ENCODE results near the gene RNF20.
"Not testable (repeated sequence)": the region's sequence is repeated elsewhere in the genome, so short reads cannot be mapped to it uniquely, and the experiment has no call there.

Gene RNF20

GRCh38 chr9:101536351-101536750 lies 2.7 kb downstream of the RNF20 start:
- H3K4me3 ChIP-seq (ENCODE audit: low read depth, low read length) = no peak overlapping the region

- H3K4me3 ChIP-seq (ENCODE audit: low read depth, low read length) = no peak overlapping the region
Measured at GRCh38 chr9:101536938-101537337, 3.3 kb downstream of the RNF20 start.

GRCh38 chr9:101540069-101540468 lies 6.4 kb downstream of the RNF20 start:
- H3K4me3 ChIP-seq (ENCODE audit: low read depth, low read length) = no peak overlapping the region

- no peak overlapping the region for H3K4me3 ChIP-seq (ENCODE audit: low read depth, low read length)
Measured at GRCh38 chr9:101543098-101543735, 9.6 kb downstream of the RNF20 start.

- not testable (repeated sequence) for H3K4me3 ChIP-seq (ENCODE audit: low read depth, low read length)
Measured at GRCh38 chr9:101549472-101550098, 15.9 kb downstream of the RNF20 start.

- H3K4me3 ChIP-seq (ENCODE audit: low read depth, low read length) = no peak overlapping the region
Measured at GRCh38 chr9:101561740-101562139, 28.1 kb downstream of the RNF20 start.

GRCh38 chr9:101562966-101563365 lies 29.3 kb downstream of the RNF20 start:
- no peak overlapping the region for H3K4me3 ChIP-seq (ENCODE audit: low read depth, low read length)

- H3K4me3 ChIP-seq (ENCODE audit: low read depth, low read length) = no peak overlapping the region
Measured at GRCh38 chr9:101564252-101564651, 30.6 kb downstream of the RNF20 start.

GRCh38 chr9:101566904-101567724 lies 33.5 kb downstream of the RNF20 start:
- H3K4me3 ChIP-seq (ENCODE audit: low read depth, low read length) = no peak overlapping the region

- H3K4me3 ChIP-seq (ENCODE audit: low read depth, low read length) = no peak overlapping the region
Measured at GRCh38 chr9:101567725-101568350, 34.2 kb downstream of the RNF20 start.

GRCh38 chr9:101569741-101570501 lies 36.3 kb downstream of the RNF20 start:
- no peak overlapping the region for H3K4me3 ChIP-seq (ENCODE audit: low read depth, low read length)

- no peak overlapping the region for H3K4me3 ChIP-seq (ENCODE audit: low read depth, low read length)
Measured at GRCh38 chr9:101571114-101571513, 37.5 kb downstream of the RNF20 start.

GRCh38 chr9:101572316-101572715 lies 38.7 kb downstream of the RNF20 start:
- H3K4me3 ChIP-seq (ENCODE audit: low read depth, low read length) = no peak overlapping the region

- no peak overlapping the region for H3K4me3 ChIP-seq (ENCODE audit: low read depth, low read length)
Measured at GRCh38 chr9:101574731-101575333, 41.2 kb downstream of the RNF20 start.

GRCh38 chr9:101578378-101578777 lies 44.7 kb downstream of the RNF20 start:
- H3K4me3 ChIP-seq (ENCODE audit: low read depth, low read length) = no peak overlapping the region

- H3K4me3 ChIP-seq (ENCODE audit: low read depth, low read length) = no peak overlapping the region
Measured at GRCh38 chr9:101579711-101580545, 46.3 kb downstream of the RNF20 start.

GRCh38 chr9:101582553-101582952 lies 48.9 kb downstream of the RNF20 start:
- no peak overlapping the region for H3K4me3 ChIP-seq (ENCODE audit: low read depth, low read length)

- no peak overlapping the region for H3K4me3 ChIP-seq (ENCODE audit: low read depth, low read length)
Measured at GRCh38 chr9:101585740-101586139, 52.1 kb downstream of the RNF20 start.

- no peak overlapping the region for H3K4me3 ChIP-seq (ENCODE audit: low read depth, low read length)
Measured at GRCh38 chr9:101586651-101587050, 53.0 kb downstream of the RNF20 start.

Measured in iPS-11a (cell line).